ENCODE results near the gene PYCR2.

GRCh38 chr1:225889743-225890142, 34.3 kb downstream of the PYCR2 start:
- no peak for TF ChIP-seq CTCF (IDR thresholded peaks at IDR 0.05; ENCODE audit: insufficient read depth, low read length)
- TF ChIP-seq POLR2AphosphoS5 (IDR thresholded peaks at IDR 0.05; ENCODE audit: low read depth), result no peak
